ENCODE measurements around the gene INTU.

- no peak for TF ChIP-seq POLR2A (IDR thresholded peaks at IDR 0.05)
- TF ChIP-seq, protein P1, sequence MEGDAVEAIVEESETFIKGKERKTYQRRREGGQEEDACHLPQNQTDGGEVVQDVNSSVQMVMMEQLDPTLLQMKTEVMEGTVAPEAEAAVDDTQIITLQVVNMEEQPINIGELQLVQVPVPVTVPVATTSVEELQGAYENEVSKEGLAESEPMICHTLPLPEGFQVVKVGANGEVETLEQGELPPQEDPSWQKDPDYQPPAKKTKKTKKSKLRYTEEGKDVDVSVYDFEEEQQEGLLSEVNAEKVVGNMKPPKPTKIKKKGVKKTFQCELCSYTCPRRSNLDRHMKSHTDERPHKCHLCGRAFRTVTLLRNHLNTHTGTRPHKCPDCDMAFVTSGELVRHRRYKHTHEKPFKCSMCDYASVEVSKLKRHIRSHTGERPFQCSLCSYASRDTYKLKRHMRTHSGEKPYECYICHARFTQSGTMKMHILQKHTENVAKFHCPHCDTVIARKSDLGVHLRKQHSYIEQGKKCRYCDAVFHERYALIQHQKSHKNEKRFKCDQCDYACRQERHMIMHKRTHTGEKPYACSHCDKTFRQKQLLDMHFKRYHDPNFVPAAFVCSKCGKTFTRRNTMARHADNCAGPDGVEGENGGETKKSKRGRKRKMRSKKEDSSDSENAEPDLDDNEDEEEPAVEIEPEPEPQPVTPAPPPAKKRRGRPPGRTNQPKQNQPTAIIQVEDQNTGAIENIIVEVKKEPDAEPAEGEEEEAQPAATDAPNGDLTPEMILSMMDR (IDR thresholded peaks at IDR 0.05 in 8 of 11, conservative IDR thresholded peaks at IDR 0.05 in 3 of 11): no peak
- TF ChIP-seq POLR2AphosphoS5 (IDR thresholded peaks at IDR 0.05): no peak
These were observed 52.5 kb downstream of the INTU start for GRCh38 chr4:127685292-127685691.

All from spleen (tissue), 7 donors.